Left ventricle myocardium inferior (tissue), 1 donor: ENCODE results near the gene BOK. TPM values are rescaled to one million over a fixed set of nuclear protein-coding genes. Genes with fewer than 3 reads are reported as not detected.

Source experiments
- DNase-seq: peaks from one replicate; pipeline ENCODE4 v3.0.0-alpha.2; 2020
- H3K27ac ChIP-seq: fragments of 200-600 bp; replicated peaks from 2 replicates; pipeline ENCODE4 v1.8.0; 2021
- H3K27me3 ChIP-seq: fragments of 200-600 bp; 2 replicates; pipeline ENCODE4 v1.8.0; 2021; ENCODE audit warnings: low read depth
- H3K36me3 ChIP-seq: fragments of 200-600 bp; 2 replicates; pipeline ENCODE4 v1.8.0; 2021
- H3K4me1 ChIP-seq: fragments of 200-600 bp; 2 replicates; pipeline ENCODE4 v1.8.0; 2021
- H3K4me3 ChIP-seq: fragments of 200-600 bp; 2 replicates; pipeline ENCODE4 v1.8.0; 2021; ENCODE audit warnings: mild to moderate bottlenecking, moderate library complexity
- H3K9me3 ChIP-seq: fragments of 200-600 bp; replicated peaks from 2 replicates; pipeline ENCODE4 v1.8.0; 2021
- CTCF ChIP-seq: fragments of 200-600 bp; IDR thresholded peaks from 2 replicates; pipeline ENCODE4 v1.8.0; 2021; ENCODE audit warnings: antibody characterized with exemption, mild to moderate bottlenecking, borderline replicate concordance
- intact Hi-C: fragments of 100-400 bp; cut with micrococcal nuclease; formaldehyde crosslinking; loops from one replicate; pipeline ENCODE4 v1.11.0; 2022
- total RNA-seq: library from RNA; stranded (reverse); fragmentation: NEBNext Ultra II Directional; extraction: Animal tissue kit (Norgen Biotek cat#: 25700); gene quantifications from one replicate; pipeline ENCODE4 v1.2.1, GENCODE V29; 2021
- donor health status: DM: no; HTN: yes; CAD: no; lungs with severe emphysema.

The BOK gene
- total RNA-seq, 1 donor from 2014 or later = 2.4 TPM

DNA sequence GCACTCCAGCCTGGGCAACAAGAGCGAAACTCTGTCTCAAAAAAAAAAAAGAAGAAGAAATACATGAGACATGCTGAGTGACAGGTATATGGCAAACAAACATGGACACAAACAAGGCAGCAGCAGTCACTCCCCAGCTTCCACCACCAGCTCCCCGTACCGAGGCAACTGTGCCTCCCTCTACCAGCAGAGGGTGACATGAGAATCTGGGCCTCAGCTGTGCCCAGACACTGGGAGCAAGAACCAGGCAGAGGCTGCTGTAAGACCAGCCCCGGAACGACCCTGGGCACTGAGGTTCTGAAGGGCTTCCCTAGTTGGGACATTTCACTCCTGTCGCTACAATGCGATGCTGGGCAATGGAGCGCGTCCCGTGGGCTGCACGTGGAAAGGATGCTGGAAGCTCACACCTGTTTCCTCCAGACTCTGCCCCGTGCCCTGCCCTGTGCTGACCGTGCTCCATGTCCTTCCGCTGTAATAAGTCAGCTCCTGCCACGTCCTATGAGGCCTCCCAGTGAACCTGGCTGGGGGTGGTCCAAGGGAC lies 37.1 kb downstream of the BOK start:
- intact Hi-C loops = no loop called here
- Histone ChIP-seq H3K4me3 (no peak overlapping the region), H3K4me1 (no peaks in the 10 kb centered on the region), H3K27ac (no peak overlapping the region), H3K9me3 (no peaks in the 10 kb centered on the region), H3K36me3 (peaks cover 63% of the 10 kb centered on the region), H3K27me3 (no peaks in the 10 kb centered on the region)
- DNase-seq = no peak
- no peak for TF ChIP-seq CTCF

DNA sequence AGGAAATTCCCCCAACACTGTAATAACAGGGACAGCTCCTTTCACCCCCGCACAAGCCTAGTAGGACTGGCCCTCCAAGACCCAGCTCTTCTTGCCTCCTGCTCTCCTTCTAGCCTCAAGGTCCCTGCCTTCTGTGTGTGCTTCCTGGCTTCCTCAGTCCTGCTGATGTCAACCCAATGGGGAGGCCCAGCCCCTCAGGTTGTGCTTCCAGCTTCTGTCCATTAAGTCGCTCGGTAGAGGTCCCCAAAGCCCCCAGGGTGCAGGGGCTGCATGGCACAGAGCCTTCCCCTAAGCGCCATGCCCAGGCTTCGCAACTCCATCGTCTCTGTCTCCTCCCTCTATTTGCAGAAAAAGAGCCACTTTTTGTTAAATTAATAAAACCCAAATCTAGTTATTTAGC lies 39.0 kb downstream of the BOK start:
- Histone ChIP-seq H3K36me3 (peaks cover 80% of the 10 kb centered on the region), H3K27me3 (no peaks in the 10 kb centered on the region), H3K27ac (no peak overlapping the region), H3K9me3 (no peaks in the 10 kb centered on the region), H3K4me1 (no peaks in the 10 kb centered on the region), H3K4me3 (no peak overlapping the region)
- intact Hi-C loops = no loop called here
- TF ChIP-seq CTCF = no peak
- DNase-seq = no peak

DNA sequence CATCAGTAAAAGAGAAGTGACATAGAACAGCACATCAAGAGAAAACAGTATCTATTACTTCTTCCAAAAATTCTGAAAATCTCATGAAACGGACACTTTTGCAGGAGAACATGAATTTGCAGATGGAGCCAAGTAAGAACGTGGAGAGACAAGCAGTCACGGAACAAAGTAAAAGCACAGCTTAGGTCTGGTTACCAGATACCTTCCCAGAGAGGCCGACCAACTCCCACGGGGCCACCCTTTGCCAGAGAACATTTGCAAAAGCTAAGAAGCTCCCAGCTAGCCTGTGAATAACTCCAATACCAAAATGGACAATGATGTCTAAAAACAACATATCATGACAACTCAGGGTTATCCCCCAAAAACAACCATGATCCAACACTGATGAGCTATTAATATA lies 39.5 kb downstream of the BOK start:
- Histone ChIP-seq H3K36me3 (peaks cover 80% of the 10 kb centered on the region), H3K27ac (no peak overlapping the region), H3K27me3 (no peaks in the 10 kb centered on the region), H3K9me3 (no peaks in the 10 kb centered on the region), H3K4me1 (no peaks in the 10 kb centered on the region), H3K4me3 (no peak overlapping the region)
- TF ChIP-seq CTCF = no peak
- intact Hi-C loops = no loop called here
- no peak for DNase-seq

DNA sequence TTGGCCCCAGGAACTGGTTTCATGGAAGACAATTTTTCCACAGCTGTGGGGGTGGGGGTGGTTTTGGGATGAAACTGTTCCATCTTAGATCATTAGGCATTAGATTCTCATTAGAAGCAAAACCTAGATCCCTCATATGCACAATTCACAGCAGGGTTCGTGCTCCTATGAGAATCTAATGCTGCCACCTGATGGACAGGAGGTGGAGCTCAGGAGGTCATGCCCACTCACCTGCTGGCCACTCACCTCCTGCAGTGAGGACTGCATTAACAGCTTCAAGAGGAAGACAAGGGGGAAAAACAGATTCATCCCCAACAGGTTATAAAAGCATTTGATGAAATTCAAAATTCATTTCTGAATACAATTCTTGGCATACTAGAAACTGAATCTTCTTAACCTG lies 39.9 kb downstream of the BOK start:
- TF ChIP-seq CTCF = peak; percentile 47
- Histone ChIP-seq H3K27me3 (no peaks in the 10 kb centered on the region), H3K4me3 (no peak overlapping the region), H3K36me3 (peaks cover 77% of the 10 kb centered on the region), H3K27ac (no peak overlapping the region), H3K4me1 (no peaks in the 10 kb centered on the region), H3K9me3 (no peaks in the 10 kb centered on the region)
- intact Hi-C loops = no loop called here
- no peak for DNase-seq

GRCh38 chr2:241599615-241600014 lies 41.1 kb downstream of the BOK start:
- Histone ChIP-seq H3K9me3 (no peaks in the 10 kb centered on the region), H3K4me1 (no peaks in the 10 kb centered on the region), H3K27ac (no peak overlapping the region), H3K27me3 (no peaks in the 10 kb centered on the region), H3K4me3 (no peak overlapping the region), H3K36me3 (peaks cover 77% of the 10 kb centered on the region)
- TF ChIP-seq CTCF = no peak
- intact Hi-C loops = no loop called here
- DNase-seq = no peak
